GM19240 (cell line): Measurements from ENCODE around the gene ANKS1A.
"Not testable (repeated sequence)": the region's sequence is repeated elsewhere in the genome, so short reads cannot be mapped to it uniquely, and the experiment has no call there.

Experiments used
- DNase-seq: peaks from one replicate; pipeline ENCODE4 v3.0.0; 2011; ENCODE audit warnings: low spot score; ENCODE audit not compliant: insufficient read length

The ANKS1A gene

DNA sequence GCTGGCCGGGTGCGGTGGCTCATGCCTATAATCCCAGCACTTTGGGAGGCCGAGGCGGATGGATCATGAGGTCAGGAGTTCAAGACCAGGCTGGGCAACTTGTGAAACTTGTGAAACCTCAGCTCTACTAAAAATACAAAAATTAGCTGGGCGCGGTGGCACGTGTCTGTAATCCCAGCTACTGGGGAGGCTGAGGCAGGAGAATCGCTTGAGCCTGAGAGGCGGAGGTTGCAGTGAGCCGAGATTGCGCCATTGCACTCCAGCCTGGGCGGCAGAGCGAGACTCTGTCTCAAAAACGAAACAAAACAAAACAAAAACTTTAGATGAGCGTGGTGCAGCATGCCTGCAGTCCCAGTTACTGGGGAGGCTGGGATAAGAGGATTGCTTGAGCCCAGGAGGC is 3.2 kb upstream of the ANKS1A start:
- DNase-seq = not testable (repeated sequence)

DNA sequence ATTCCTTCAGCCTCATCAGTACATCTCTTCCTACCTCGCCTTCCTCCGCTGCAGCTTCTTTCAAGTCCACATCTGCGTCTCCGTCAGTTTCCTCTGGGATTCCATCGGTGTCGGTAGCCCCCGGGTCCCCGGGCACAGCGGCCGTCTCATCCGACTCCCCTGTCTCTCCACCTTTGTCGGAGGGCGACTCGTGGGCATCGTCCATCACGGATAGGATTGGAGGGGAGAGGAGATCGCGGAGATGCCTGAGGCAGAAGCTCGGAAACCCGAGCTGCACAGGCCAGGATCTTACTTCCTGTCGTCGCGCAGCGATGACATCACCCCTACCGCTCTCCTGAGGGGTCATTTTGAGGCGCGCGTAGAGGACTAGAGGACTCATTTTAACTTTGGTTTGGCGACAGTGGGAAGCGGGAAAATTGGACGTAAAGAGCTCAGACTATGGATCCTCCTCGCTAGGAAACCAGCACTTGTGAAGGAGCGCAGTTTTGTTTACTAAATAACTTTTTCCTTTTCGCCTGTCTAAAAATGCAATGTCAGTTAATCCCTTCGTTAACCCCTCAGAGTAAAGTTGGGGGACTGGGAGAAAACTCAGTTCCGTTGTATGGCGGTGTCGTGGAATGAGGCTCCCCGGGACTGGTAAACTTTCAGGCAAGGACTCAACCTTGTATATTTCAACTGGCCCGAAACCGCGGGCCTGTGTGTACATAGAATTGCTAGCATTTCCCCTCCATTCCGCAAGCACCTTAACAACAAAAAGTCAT is 1.1 kb upstream of the ANKS1A start, which contains the start of gene TAF11:
Gene TAF11 (minus strand): TSS at position 290 of the 761 bp plus-strand sequence. CDS start 85 bp downstream, at position 205.
- DNase-seq = peak; percentile 64

DNA sequence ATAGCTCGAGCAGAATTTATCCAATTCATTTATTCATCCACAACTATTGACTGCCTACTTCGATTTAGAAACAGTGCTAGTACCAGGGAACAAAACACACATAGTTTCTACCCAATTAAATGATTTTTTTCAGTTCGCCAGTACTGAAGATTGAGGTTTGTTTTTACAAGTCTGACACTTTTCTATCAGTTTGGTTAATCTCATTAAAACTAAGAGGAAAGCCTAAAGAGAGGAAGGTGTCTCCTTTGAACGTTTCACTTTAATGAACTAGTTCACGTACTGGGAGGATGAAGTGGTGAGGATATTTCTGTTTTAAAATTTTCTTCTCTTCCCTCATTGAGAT is 570 bp upstream of the ANKS1A start:
- DNase-seq = no peak

DNA sequence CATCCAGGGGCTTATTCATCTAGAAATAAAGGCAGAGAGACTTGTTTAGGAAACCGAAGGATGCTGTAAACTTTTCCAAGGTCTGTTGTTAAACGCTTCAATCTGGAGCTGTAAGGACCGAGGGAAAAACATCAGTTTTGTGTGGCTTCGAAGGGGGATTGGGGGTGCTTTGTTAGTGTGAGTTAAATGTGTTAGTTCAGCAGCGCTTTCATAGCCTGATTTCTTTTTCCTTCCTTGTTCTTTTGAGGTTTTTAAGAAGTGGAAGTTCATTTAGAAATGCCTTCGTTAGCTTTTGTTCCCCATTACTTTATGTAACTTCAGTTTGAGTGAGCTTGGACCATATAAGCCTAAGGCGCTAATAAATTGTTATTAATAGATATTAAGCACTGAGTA is 1.5 kb downstream of the ANKS1A start:
- no peak for DNase-seq

DNA sequence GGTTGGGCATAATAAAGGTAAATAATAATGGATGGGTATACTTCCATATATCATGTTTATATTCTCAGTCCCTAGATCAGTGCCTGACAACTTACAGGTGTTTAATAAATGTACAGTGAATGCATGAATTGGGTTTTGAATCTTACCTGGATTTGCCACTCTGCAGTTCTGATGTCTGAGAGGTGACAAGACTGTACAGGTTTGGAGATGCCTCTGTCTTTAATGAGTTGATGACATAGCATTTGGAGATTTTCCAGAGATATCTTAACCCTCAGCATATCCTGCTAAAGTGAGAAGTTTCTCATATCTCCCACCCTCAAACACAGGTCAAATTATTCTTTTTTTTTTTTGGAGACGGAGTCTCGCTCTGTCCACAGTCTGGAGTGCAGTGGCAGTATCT is 2.2 kb downstream of the ANKS1A start:
- DNase-seq = no peak

DNA sequence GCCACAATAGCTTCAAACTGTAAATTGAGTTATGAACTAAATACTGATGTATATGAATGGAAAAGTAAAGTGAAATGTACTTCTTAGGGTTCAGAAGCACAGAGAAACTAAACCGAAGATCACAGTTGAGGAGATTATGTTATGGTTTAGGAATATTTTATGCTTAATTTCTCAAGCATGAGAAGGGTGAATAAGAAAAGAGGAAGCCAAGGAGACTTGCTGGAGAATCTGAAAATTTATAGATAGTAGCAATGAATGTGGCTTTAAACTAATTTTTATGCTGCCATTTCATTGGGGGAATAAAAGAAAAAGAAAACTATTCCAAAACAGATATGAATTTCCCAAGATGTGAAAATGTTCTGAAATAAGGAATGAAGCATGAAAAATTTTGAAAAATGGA is 5.6 kb downstream of the ANKS1A start:
- DNase-seq = no peak

DNA sequence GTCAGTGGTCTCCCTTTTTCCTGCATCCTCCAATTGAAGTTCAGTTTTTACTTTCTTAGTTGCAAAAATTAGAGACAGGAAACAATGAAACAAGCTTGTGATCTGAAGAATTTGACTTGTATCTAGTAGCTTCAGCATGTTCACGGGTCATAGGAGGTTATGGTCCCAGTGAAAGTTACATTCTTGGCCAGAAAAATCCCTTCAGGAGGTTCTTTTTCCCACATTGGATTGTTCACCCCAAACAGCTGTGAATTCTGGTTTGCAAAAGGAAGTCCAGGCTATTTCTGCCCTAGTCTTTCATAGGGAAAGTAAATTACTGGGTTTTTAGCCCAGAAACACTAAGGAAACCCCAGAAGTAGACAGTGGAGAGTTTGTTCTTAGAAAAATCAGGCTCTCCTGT is 8.1 kb downstream of the ANKS1A start:
- no peak for DNase-seq

DNA sequence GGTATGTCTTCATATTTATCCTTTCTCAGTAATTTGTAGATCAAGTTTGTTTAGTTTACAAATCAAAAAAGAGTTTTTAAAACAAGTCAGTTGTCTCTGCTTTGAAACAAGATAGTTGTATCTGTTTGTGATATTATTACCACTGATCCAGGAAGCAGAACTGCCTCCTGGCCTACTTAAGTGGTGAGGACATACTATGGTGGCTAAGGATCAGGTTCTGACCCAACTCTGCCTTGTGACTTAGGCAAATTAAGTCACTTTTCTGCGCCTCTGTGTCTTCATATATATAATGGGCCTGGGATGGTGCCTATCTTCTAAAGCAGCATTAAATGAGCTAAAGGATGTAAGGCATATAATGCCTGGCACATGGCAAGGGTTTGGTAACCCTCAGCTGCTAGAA is 8.7 kb downstream of the ANKS1A start:
- no peak for DNase-seq

DNA sequence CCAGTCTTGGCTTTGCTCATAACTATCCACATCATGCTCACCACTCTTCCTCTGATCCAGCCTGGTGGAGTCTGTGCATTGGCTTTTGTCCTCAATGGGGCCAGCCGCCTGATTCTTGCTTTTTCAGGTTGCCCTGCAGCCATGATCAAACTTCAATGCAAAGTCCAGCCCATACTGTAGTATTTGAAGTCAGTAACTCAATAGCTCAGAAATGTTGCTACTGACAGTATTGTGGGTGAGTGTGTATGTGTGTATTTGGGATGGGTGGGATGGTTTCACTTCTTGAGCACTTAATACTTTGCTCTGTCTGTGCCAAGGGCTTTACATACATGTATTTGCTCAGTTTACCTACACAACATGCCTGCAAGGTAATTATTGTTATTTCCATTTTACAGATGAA is 10.7 kb downstream of the ANKS1A start:
- DNase-seq = not testable (repeated sequence)

DNA sequence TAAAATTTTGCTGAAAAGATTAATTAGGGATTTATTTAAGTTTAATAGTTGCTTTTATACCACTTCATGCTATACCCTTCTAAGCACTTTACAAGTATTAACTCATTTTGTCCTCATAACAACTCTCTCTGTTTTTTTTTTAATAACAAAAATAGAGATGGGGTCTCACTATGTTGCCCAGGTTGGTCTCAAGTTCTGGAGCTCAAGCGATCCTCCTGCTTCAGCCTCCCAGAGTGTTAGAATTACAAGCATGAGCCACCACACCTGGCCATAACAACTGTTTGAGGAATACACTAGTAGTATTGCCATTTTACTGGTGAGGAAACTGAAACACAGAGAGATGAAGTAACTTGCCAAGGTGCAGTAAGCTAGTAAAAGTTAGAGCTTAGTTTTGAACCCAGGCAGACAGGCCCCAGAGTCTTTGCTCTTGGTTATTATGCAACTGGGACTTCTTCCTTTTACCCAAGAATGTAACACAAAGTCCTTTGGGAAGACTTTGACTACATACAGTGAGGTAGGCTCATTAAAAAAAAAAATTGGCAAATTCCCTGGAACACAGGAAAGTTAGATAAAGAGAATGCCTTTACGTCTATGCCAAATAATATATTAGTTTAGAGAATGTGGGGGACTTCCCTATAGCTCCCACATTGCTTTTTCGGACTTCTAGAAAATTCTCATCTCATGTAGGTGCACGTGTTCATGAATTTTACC is 11.4 kb downstream of the ANKS1A start:
- no peak for DNase-seq

DNA sequence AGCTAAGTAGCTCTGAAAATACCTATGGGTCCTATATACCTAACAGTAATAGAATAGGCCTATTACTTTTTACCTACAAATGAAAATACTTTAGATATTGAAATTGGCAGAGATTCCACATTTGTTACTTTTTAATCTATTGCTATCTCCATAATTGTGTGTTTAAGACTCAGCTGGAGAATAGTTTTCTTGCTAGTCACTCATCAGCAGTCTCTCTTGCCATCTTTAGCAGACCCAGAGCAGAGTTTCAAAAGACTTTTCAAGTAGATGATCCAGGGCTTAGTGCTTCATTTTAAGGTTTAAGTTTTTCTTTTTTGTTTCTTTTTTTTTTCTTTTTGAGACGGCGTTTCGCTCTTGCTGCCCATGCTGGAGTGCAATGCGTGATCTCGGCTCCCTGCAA is 12.9 kb downstream of the ANKS1A start:
- DNase-seq = no peak

DNA sequence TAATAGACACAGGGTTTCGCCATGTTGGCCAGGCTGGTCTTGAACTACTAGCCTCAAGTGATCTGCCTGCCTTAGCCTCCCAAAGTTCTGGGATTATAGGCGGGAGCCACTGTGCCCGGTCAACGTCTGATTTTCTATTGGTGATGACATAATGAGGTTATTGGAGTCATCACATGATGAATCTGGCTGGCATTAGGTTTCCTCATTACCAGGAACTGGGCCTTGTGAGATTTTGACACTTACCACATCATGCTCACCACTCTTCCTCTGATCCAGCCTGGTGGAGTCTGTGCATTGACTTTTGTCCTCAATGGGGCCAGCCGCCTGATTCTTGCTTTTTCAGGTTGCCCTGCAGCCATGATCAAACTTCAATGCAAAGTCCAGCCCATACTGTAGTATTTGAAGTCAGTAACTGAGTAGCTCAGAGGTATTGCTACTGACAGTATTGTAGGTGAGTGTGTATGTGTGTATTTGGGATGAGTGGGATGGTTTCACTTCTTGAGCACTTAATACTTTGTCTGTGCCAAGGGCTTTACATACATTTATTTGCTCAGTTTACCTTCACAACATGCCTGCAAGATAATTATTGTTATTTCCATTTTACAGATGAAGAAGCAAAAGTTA is 16.0 kb downstream of the ANKS1A start:
- no peak for DNase-seq

DNA sequence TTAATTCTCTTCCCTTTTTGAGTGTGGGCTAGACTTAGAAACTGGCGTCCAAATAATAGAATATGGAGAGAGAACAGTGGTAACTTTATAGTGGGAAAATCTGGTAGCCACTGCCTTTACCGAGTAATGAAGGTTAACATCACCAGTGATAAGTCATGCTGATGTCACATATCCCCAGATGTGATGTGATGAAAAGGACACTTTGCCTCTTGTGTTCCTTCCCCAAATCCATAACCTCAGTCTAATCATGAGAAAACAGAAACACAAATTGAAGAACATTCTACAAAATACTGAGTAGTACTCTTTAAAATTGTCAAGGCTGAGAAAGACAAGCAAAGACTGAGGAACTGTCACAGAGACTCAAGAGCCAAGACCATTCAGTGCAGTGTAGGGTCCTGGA is 17.8 kb downstream of the ANKS1A start:
- DNase-seq = no peak

DNA sequence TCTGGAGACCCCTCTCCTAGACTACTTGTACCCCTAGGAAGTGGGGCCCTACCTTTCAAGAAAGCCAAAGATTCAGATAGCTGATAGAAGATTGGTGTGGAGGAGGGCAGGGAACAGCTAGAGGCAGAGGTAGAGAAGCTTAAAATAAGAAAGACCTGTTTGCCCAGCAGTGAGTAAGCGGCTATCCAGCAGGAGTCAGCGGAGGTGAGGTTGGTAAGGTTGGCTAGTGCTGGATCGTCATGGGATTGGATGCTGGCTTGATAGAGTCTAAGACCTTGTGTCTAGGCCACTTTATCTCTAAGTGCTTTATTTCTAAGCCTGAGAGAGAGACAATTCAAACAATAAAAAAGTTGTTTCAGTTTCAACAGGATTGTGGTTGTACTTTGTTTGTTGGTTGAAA is 19.1 kb downstream of the ANKS1A start:
- no peak for DNase-seq

DNA sequence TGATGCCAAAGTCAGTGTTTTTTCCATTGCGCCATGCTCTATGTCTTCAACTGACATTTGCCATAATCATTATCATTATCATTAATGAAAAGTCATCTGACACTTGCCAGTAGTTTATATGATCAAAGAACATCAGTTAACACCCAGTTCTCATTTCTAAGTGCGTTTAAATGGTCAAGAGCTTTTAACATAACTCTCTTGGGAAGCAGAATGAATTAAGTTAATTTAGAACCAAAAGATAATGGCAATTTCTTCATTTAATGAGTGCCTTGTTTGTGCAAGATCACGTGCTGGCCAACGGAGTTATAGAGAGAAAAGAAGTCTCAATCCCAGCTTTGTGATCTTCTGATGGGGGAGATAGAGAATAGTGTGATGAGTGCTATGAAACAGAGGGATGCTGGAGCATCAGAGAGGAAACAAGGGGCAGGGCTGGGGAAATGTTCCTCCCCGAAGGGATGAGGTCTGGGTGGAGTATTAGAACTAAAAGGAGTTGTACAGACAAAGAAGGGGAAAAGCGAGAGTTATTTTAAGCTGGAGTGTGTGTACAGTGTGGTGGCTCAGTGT is 20.3 kb downstream of the ANKS1A start:
- no peak for DNase-seq

DNA sequence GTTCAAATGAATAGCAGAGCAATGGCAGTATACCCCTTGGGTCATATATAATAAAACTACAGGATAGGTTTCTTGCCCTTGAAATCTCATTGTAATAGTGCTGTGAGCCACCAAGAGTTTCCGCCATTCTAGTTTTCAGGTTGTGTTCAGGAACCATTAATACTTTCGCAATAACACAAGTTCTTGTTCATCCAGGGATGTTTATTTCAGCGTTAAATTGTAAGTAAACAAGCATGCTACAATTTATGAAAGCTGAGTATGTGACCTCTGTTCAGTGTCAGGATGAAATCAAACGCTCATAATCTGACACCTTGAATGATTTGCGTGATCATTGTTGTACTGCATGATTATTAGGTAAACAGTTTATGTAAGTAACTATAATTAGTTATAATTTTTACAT is 22.8 kb downstream of the ANKS1A start:
- DNase-seq = no peak

DNA sequence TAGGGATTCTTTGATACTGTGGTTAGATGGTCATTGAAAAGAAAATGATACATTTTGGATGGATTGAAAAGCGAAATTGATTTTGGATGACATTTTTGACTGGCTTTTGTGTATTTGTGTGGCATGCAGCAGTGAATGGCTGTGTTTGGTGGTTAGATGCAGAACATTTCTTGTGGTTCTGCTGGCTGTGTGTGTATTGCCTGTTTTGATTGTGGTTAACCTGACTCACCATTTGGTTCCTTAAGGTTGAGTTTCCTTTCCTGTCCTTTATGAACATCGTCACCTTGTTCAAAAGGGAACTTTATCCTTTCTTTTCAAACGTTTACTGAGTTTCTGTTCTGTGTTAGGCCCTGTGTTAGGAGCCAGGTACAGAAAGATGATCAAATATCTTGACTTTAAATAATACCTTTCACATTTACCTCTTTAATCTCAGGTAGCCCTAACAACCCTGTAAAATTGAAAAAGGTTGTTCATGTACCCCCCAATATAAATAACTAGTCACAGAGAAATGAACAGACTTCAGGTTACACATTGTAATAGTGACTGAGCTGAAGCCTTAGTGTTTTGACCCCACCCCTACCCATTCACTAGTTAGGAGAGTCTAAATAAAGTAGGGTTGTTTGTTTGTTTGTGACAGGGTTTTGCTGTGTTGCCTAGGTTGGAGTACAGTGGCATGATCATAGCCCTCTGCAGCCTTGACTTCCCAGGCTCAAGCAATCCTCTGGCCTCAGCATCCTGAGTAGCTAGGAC is 23.8 kb downstream of the ANKS1A start:
- DNase-seq = peak; percentile 48

DNA sequence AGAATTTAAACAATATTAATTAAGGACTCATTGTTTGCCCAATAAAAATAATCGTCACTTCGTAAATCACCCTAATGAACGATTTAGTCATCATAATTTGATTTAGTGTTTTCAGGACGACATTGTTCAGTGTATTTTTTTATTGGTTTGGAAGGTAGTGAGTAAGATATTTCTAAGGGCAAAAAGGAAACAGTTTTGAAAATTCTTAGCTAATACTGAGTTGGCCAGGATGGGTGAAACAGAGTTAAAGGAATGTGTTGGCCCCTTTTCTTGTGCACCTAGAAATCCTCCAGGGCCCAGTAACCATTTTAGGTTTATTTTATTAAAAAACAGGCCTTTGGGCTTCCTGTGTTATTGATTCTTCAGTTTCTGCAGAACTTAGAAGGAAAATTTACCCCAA is 25.3 kb downstream of the ANKS1A start:
- no peak for DNase-seq

DNA sequence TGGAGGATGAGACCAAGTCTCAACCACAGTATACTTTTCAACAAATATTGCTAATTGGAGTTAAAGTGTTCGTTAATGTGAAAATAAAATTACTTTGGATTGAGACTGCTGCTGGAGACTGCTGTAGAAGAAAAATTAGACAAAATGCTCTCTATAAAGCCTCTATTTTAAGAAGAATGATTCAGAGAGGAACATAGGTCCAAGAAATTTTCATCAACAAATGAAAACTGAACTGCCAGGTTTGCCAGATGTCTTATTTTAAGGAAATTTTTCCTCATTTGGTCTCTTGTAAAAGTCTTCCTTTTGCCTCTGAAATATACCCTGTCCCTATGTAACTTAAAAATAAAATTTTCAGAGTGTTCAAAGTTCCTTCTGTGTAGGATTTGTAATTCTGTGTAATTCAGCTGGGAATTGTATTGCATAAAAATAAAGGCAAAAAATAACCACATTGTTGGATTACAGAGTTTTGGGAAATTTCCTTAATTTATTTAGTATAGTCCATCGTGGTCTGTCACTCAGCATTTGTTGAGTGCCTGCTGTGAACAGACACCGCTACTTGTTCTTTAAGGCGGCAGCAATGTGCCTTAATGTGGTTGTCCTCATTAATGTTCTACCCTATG is 27.4 kb downstream of the ANKS1A start:
- no peak for DNase-seq

DNA sequence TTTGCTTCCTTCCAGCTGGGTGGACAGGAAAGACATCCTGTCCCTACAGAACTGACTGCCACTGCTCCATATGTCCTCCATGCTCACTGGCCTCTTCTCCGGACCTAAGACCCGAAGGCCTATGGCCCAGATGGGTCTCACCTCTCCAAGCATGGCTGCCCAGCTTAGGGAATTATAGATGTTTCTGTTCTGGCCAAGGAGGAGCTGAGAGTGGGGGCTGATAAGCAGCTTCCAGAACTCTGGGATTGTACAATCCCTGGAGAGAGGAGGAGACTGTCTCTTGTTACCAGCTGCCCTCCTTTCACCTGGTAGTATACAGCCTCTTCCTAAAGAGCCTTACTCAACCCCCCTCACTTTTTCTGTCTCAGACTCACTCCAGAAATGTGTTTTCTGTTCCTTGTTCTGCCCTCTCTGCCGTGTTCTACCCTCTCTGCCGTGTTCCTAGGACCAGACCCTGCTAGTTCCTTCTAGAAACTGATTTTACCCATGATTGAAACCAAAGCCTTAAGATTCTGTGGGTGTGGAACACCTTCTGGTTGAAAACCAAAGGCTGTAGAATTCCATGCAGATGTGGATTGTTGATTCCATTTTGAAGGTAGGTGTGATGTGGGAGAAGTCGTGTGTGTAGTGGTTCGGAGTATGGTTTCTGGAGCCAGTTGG is 28.7 kb downstream of the ANKS1A start:
- no peak for DNase-seq

DNA sequence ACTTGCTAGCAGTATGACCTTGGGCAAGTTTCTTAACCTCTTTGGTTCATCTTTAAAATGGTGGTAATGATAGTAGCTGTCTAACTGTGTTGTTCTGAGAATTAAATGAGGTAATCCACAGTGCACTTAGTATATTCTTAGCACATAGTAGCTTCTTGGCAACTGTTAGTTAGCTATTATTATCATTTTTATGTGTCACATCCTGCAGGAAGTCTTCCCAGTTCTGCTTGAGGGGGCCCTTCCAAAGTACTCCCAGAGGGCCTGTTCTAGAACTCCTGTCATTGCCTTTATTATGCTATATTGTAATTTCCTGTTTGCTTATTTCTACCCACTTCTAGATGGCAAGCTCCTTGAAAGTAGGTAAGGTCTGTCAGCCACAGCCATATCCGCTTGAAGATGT is 30.6 kb downstream of the ANKS1A start:
- DNase-seq = no peak
